ENCODE results near the gene GOLGA8J. TPM values are rescaled to one million over a fixed set of nuclear protein-coding genes. Genes with fewer than 3 reads are reported as not detected.
A peak's percentile ranks its signal among the peaks of the same experiment; 100 is the strongest.

Gene GOLGA8J
- total and polyA plus RNA-seq, 4 donors, result 0.06 to 0.25 TPM; not detected in 2

DNA sequence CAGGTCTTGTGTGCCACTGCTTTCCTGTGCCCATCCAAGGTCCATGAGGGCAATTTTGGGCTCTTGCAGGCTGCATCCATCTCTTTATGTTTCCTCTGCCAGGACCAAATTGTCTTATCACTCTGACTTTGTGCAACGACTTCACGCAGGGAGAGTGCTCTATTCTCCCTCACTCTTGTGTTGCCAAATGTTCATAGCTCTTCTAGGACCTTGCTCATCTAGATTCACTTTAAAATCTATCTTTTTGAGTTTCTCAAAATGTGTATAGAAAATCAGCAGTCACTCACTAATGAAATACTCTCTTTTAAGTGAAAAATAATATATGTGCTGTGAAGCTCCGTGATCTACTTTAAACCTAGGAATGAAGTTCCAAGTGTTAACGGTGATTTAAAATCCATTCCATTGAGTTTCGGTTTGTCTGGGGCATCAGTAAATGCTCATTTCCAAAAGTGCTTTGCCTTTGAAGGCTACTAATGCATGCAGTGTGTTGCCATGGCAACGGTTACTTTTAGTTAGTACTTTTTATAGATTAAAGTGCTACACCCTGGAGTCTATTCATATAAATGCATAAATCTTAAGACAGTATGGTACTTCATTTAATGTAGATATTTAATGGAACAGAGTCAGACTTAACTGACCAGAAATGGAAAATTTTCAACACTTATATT is 46.6 kb upstream of the GOLGA8J start:
- H3K27ac ChIP-seq (ENCODE audit: low read depth in 1 of 2, low read length in 2 of 2), result no peak overlapping the region
- DNase-seq (ENCODE audit: low spot score), result no peak
- H3K36me3 ChIP-seq (ENCODE audit: control insufficient read depth in 4 of 4, insufficient read depth in 3 of 4, low read depth in 1 of 4, low read length in 3 of 4), result no peaks in the 10 kb centered on the region
- no peak overlapping the region for H3K4me3 ChIP-seq (ENCODE audit: low read depth in 1 of 3, low read length in 3 of 3)
- 85% methylated on average over 6 of the region's 6 CpGs for WGBS
- H3K9me3 ChIP-seq (ENCODE audit: control insufficient read depth in 4 of 4, low read length in 3 of 4), result no peaks in the 10 kb centered on the region
- H3K27me3 ChIP-seq (ENCODE audit: control insufficient read depth in 4 of 4, insufficient read depth in 4 of 4, low read length in 3 of 4), result no peaks in the 10 kb centered on the region
- peaks cover 0 to 23% (median 16%) of the 10 kb centered on the region in 4 donors for H3K4me1 ChIP-seq (ENCODE audit: control insufficient read depth in 4 of 4, insufficient read depth in 4 of 4, low read length in 3 of 4)
- no peak overlapping the region for H3K9ac ChIP-seq (ENCODE audit: low read depth in 1 of 2, low read length in 2 of 2)
- TF ChIP-seq, protein P1, sequence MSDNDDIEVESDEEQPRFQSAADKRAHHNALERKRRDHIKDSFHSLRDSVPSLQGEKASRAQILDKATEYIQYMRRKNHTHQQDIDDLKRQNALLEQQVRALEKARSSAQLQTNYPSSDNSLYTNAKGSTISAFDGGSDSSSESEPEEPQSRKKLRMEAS (IDR thresholded peaks at IDR 0.05), result no peak
- TF ChIP-seq TAF1 (conservative IDR thresholded peaks at IDR 0.05) (no peak), GABPA (IDR thresholded peaks at IDR 0.05 in 1 of 2, conservative IDR thresholded peaks at IDR 0.05 in 1 of 2) (no peak), FOXA2 (IDR thresholded peaks at IDR 0.05) (no peak), HNF4G (IDR thresholded peaks at IDR 0.05) (no peak), RXRA (IDR thresholded peaks at IDR 0.05) (no peak), FOXA1 (IDR thresholded peaks at IDR 0.05) (no peak), NR2F2 (IDR thresholded peaks at IDR 0.05) (no peak)
- TF ChIP-seq, protein P2, sequence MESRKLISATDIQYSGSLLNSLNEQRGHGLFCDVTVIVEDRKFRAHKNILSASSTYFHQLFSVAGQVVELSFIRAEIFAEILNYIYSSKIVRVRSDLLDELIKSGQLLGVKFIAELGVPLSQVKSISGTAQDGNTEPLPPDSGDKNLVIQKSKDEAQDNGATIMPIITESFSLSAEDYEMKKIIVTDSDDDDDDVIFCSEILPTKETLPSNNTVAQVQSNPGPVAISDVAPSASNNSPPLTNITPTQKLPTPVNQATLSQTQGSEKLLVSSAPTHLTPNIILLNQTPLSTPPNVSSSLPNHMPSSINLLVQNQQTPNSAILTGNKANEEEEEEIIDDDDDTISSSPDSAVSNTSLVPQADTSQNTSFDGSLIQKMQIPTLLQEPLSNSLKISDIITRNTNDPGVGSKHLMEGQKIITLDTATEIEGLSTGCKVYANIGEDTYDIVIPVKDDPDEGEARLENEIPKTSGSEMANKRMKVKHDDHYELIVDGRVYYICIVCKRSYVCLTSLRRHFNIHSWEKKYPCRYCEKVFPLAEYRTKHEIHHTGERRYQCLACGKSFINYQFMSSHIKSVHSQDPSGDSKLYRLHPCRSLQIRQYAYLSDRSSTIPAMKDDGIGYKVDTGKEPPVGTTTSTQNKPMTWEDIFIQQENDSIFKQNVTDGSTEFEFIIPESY (IDR thresholded peaks at IDR 0.05), result no peak
- TF ChIP-seq, protein P3, sequence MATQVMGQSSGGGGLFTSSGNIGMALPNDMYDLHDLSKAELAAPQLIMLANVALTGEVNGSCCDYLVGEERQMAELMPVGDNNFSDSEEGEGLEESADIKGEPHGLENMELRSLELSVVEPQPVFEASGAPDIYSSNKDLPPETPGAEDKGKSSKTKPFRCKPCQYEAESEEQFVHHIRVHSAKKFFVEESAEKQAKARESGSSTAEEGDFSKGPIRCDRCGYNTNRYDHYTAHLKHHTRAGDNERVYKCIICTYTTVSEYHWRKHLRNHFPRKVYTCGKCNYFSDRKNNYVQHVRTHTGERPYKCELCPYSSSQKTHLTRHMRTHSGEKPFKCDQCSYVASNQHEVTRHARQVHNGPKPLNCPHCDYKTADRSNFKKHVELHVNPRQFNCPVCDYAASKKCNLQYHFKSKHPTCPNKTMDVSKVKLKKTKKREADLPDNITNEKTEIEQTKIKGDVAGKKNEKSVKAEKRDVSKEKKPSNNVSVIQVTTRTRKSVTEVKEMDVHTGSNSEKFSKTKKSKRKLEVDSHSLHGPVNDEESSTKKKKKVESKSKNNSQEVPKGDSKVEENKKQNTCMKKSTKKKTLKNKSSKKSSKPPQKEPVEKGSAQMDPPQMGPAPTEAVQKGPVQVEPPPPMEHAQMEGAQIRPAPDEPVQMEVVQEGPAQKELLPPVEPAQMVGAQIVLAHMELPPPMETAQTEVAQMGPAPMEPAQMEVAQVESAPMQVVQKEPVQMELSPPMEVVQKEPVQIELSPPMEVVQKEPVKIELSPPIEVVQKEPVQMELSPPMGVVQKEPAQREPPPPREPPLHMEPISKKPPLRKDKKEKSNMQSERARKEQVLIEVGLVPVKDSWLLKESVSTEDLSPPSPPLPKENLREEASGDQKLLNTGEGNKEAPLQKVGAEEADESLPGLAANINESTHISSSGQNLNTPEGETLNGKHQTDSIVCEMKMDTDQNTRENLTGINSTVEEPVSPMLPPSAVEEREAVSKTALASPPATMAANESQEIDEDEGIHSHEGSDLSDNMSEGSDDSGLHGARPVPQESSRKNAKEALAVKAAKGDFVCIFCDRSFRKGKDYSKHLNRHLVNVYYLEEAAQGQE (IDR thresholded peaks at IDR 0.05), result no peak

DNA sequence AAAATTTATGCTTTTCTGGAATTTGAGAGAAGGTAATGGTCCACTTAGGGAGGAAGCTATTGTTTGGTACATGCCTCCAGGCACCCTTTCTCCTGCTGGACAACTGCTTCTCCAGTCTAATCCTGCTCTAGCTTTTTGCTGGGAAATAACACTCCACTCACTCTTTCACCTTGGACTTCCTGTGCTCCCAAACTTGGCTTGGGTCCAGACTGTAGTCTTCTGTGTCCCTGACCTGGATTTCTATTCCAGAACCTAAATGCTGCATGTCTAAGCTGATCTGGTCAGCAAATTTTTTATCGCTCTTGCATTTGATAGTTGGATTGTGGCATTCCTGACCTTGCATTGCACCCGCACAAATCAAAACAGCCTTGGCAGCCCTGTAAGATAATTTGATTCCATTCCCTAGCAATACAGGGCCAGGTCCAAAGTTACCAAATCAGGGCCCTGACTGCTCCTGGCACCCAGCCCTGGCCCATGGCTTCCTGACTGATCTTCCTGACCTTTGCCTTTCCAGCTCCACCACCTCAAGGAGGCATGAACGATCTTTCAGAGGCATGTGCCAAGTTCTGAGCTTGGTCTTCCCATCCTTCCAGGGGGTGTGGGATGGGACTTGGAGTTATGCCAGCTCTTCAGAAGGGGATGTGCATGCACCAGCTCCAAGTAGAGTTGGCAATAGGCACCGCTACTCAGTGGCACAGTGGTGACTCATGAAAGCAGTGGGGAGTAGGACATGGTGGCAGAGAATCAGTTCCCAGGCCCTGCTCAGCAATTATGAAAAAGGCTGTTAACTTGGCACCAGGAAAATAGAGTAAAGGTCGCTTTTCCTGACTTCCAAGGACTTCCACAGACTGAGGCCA is 43.9 kb upstream of the GOLGA8J start:
- no peaks in the 10 kb centered on the region for H3K36me3 ChIP-seq (ENCODE audit: control insufficient read depth in 4 of 4, insufficient read depth in 3 of 4, low read depth in 1 of 4, low read length in 3 of 4)
- TF ChIP-seq HNF4A (conservative IDR thresholded peaks at IDR 0.05), result peak; percentile 94 to 95
- TF ChIP-seq, protein P1 (IDR thresholded peaks at IDR 0.05), result peak; percentile 72
- TF ChIP-seq JUND (IDR thresholded peaks at IDR 0.05), result peak; percentile 81 to 89
- TF ChIP-seq, protein P4, sequence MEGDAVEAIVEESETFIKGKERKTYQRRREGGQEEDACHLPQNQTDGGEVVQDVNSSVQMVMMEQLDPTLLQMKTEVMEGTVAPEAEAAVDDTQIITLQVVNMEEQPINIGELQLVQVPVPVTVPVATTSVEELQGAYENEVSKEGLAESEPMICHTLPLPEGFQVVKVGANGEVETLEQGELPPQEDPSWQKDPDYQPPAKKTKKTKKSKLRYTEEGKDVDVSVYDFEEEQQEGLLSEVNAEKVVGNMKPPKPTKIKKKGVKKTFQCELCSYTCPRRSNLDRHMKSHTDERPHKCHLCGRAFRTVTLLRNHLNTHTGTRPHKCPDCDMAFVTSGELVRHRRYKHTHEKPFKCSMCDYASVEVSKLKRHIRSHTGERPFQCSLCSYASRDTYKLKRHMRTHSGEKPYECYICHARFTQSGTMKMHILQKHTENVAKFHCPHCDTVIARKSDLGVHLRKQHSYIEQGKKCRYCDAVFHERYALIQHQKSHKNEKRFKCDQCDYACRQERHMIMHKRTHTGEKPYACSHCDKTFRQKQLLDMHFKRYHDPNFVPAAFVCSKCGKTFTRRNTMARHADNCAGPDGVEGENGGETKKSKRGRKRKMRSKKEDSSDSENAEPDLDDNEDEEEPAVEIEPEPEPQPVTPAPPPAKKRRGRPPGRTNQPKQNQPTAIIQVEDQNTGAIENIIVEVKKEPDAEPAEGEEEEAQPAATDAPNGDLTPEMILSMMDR (IDR thresholded peaks at IDR 0.05; ENCODE audit: low read depth, low read length, missing input control), result no peak
- TF ChIP-seq FOXA2 (IDR thresholded peaks at IDR 0.05), result no peak
- TF ChIP-seq NR2F2 (IDR thresholded peaks at IDR 0.05), result peak; percentile 82
- TF ChIP-seq SP1 (IDR thresholded peaks at IDR 0.05), result peak; percentile 89
- TF ChIP-seq, protein P2 (IDR thresholded peaks at IDR 0.05), result peak; percentile 83
- TF ChIP-seq TAF1 (conservative IDR thresholded peaks at IDR 0.05), result no peak
- TF ChIP-seq RAD21 (IDR thresholded peaks at IDR 0.05), result peak; percentile 35 to 64
- peak in 1 of 2 donors; percentile 57 for TF ChIP-seq EGR1 (IDR thresholded peaks at IDR 0.05; ENCODE audit: low read depth in 2 of 2)
- TF ChIP-seq RXRA (IDR thresholded peaks at IDR 0.05), result peak; percentile 93 to 96
- TF ChIP-seq, protein P5, sequence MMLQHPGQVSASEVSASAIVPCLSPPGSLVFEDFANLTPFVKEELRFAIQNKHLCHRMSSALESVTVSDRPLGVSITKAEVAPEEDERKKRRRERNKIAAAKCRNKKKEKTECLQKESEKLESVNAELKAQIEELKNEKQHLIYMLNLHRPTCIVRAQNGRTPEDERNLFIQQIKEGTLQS (IDR thresholded peaks at IDR 0.05), result peak; percentile 63
- peak; percentile 89 for TF ChIP-seq YY1 (IDR thresholded peaks at IDR 0.05)
- TF ChIP-seq HNF4G (IDR thresholded peaks at IDR 0.05), result peak; percentile 62
- WGBS, result 17% methylated on average over 5 of the region's 5 CpGs
- no peaks in the 10 kb centered on the region for H3K9me3 ChIP-seq (ENCODE audit: control insufficient read depth in 4 of 4, low read length in 3 of 4)
- no peaks in the 10 kb centered on the region for H3K27me3 ChIP-seq (ENCODE audit: control insufficient read depth in 4 of 4, insufficient read depth in 4 of 4, low read length in 3 of 4)
- DNase-seq (ENCODE audit: low spot score), result no peak
- peaks cover 0 to 43% (median 25%) of the 10 kb centered on the region in 4 donors for H3K4me1 ChIP-seq (ENCODE audit: control insufficient read depth in 4 of 4, insufficient read depth in 4 of 4, low read length in 3 of 4)
- H3K4me3 ChIP-seq (ENCODE audit: low read depth in 1 of 3, low read length in 3 of 3), result no peak overlapping the region
- H3K27ac ChIP-seq (ENCODE audit: low read depth in 1 of 2, low read length in 2 of 2), result peak overlapping the region; percentile 76 to 78
- H3K9ac ChIP-seq (ENCODE audit: low read depth in 1 of 2, low read length in 2 of 2), result no peak overlapping the region

Measured in liver (tissue), 9 donors.